HEK293 (cell line): Measurements from ENCODE around the gene COL15A1.

Experiments
- TCF7L2 ChIP-seq: IDR thresholded peaks from 2 replicates; pipeline ENCODE4 v1.6.1; 2011; ENCODE audit warnings: low read depth, mild to moderate bottlenecking, inconsistent platforms, low read length, moderate library complexity, borderline replicate concordance
- ZNF549 ChIP-seq: fragments of 450-650 bp; IDR thresholded peaks from 2 replicates; pipeline ENCODE4 v1.5.1; 2018; ENCODE audit warnings: missing biosample characterization, missing genetic modification characterization, mild to moderate bottlenecking, inconsistent platforms, moderate library complexity
- ZNF747 ChIP-seq: fragments of 450-650 bp; formaldehyde crosslinking; IDR thresholded peaks from 2 replicates; pipeline ENCODE4 v1.5.1; 2016; ENCODE audit warnings: missing biosample characterization, missing genetic modification characterization
- ZNF830 ChIP-seq: fragments of 450-650 bp; IDR thresholded peaks from 2 replicates; pipeline ENCODE4 v1.5.0; 2018; ENCODE audit warnings: missing biosample characterization, missing genetic modification characterization, low read depth, mild to moderate bottlenecking, moderate library complexity
- TF ChIP-seq, protein P1 (sequence below): fragments of 450-650 bp; formaldehyde crosslinking; IDR thresholded peaks from 2 replicates; pipeline ENCODE4 v1.5.1; 2016; ENCODE audit warnings: missing biosample characterization, missing genetic modification characterization

GRCh38 chr9:99034149-99034548 is 90.4 kb downstream of the COL15A1 start:
- TF ChIP-seq, protein P1, sequence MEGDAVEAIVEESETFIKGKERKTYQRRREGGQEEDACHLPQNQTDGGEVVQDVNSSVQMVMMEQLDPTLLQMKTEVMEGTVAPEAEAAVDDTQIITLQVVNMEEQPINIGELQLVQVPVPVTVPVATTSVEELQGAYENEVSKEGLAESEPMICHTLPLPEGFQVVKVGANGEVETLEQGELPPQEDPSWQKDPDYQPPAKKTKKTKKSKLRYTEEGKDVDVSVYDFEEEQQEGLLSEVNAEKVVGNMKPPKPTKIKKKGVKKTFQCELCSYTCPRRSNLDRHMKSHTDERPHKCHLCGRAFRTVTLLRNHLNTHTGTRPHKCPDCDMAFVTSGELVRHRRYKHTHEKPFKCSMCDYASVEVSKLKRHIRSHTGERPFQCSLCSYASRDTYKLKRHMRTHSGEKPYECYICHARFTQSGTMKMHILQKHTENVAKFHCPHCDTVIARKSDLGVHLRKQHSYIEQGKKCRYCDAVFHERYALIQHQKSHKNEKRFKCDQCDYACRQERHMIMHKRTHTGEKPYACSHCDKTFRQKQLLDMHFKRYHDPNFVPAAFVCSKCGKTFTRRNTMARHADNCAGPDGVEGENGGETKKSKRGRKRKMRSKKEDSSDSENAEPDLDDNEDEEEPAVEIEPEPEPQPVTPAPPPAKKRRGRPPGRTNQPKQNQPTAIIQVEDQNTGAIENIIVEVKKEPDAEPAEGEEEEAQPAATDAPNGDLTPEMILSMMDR (tag by site-specific recombination) = no peak
- TF ChIP-seq ZNF747 (no peak), ZNF830 (no peak), ZNF549 (tag by site-specific recombination) (no peak), TCF7L2 (no peak)
